NCI-H2107 treated with DMSO at 0.1 percent for 48 hours (cell line): ENCODE measurements around the gene SERPINA1.

ENCODE experiments used
- DNase-seq: peaks from one replicate; lab custom pipeline; 2025; ENCODE audit not compliant: unreplicated experiment; lab: John Stamatoyannopoulos, UW

Gene SERPINA1

DNA sequence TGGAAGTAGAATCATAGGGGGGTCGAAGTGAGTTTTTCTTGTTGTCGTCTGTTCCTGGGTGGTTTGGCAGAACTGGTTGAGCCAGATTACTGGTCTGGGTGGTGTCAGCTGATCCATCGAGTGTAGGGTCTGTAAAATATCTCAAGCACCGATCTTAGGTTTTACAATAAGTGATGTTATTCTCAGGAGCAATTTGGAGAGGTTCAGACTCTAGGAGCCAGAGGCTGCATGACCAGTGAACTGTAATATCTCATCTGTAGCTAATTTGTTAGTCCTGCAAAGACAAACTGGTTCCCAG is 9.7 kb upstream of the SERPINA1 start:
- no peak for DNase-seq

- no peak for DNase-seq
These were observed 9.1 kb upstream of the SERPINA1 start for GRCh38 chr14:94397289-94398181.

GRCh38 chr14:94396628-94397225 is 8.3 kb upstream of the SERPINA1 start:
- DNase-seq, result no peak

DNA sequence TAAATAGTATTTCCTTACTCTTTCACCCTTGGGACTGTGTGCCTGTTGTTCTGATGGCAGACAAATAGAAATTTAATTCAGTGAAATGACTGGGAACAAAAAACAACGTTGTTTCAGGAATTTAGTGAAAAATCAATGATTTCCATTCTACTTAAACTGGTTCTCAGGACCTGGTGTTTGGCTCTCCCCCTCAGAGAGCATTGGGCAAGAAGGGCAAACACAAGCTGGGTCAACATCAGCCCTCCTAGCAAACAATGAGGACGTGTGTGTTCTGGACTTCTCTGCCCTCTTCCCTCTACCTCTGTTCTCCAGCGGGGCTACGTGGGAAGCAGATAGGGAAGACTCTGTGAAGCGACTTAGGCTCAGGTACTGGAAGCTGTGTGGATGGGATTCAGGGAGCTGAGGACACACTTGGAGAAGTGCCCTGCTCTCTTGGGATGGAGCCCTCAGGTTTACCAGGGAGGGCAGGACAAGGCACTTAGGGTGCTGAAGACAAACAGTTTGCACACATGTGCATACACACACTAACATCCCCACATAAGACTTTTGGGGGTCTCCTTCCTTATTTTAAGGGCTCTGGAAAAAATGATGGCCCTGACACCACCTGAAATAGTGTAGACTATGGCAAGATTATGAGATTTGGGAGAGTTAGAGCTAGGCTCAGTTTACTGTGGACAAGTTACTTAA is 7.6 kb upstream of the SERPINA1 start:
- DNase-seq, result no peak

DNA sequence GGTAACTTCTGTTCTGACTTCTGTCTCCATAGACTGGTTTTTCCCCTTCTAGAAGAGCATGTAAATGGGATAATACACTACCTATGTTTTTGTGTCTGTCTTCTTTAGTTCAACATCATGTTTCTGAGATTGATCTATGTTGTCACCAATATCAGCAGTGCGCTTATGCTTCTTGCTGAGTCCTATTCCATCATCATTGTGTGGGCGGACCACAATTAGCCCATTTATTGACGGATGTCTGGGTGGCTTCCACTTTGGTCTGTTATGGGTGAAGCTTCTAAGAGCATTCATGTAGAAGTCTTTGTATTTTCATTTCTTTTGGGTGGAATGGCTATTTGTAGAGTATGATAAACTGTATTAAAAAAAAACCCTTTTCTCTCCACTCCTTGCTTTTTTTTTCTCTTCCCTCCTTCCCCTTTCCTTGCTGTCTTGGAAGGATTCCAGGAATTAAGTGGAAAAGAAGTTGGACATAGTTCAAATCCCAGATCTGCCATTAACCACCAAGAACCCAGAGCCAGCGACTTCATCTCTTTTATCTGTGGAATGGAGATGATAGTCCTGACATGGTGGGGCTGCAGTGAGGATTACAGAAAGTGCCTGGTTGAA is 7.0 kb upstream of the SERPINA1 start:
- no peak for DNase-seq

GRCh38 chr14:94394581-94395207 is 6.3 kb upstream of the SERPINA1 start:
- DNase-seq, result no peak

- DNase-seq, result no peak
These were observed 5.7 kb upstream of the SERPINA1 start for GRCh38 chr14:94394025-94394493.

GRCh38 chr14:94393474-94393873 is 5.1 kb upstream of the SERPINA1 start:
- no peak for DNase-seq

GRCh38 chr14:94392510-94392935 is 4.1 kb upstream of the SERPINA1 start:
- no peak for DNase-seq

DNA sequence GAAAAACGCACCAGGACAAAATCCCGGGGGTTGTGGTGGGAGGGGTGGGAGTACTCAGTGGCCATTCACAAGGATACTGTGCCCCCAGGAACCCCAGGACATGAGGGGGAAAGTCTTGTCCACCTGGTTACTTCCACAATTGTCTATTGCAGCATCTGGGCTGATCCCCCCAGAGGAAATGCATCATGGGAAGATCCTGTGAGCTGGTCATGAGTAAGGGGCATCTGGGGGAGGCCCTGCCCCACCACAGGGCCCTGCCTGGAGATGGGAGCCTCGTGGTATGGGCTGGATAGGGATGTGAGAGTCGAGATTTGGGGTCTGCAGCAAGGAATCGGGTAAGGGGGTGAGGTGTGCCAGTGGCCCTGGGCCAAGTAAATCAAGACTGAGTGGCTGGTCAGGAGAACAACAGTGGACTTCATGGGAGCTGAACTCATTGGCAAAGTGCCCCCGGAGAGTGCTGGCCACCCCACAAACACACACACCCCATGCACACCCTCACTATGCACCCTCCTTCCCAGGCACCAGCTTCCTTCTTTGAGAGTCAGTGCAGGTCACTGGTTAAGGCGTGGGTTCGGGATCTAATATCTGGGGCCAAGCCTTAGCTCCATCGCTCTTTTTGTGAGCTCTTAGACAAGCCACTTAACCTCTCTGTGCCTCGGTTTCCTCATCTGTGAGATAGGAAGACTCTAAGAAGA is 3.0 kb upstream of the SERPINA1 start:
- DNase-seq, result no peak

GRCh38 chr14:94390372-94391086 is 2.1 kb upstream of the SERPINA1 start:
- DNase-seq, result no peak

DNA sequence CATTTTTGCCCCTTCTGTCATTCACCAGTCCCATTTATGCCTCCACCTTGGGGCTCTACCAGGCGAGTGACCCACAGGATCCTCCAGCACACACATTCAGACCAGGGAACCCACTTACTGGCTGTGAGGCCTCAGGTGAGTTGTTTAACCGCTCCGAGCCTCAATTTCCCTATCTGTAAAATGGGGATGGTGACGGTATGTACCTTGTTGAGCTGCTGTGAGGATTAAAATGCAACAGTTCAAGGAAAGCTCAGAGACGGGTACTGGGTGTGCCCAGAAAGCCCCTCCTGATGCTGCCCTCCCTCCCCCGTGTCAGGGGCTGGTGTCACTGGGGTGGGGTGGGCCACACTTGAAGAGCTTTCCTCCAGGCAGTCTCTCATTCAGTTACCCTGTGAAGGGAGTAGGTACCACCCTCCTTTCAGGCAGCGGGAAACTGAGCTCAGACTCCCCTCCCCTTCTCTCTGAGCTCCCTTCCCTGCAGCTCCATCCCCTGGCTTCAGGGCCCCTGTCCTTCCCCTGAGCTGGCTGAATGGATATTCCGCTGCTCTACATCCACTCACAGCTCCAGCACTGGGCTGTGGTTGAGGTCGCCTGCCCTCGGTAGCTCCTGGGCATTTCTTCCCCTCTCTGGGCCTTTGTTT is 1.4 kb upstream of the SERPINA1 start:
- DNase-seq, result no peak

- DNase-seq, result no peak
These were observed 685 bp upstream of the SERPINA1 start for GRCh38 chr14:94389104-94389469.

DNA sequence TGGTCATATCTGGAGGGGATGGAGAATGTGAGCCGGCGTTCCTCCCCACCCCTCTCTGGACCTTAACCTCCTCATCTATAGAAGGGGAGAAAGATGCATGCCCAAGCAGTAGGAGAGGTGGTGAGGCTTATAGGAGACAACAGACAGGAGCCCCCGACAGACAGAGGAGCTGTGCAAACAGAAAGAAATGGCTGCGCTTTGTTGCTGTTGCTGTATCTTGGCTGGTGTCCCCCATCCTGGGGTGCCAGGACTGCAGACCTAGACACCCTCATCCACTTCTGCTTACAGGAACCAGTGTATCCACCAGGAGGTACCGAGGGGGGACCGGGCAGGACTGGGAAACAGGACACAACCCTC is 397 bp downstream of the SERPINA1 start:
- no peak for DNase-seq

DNA sequence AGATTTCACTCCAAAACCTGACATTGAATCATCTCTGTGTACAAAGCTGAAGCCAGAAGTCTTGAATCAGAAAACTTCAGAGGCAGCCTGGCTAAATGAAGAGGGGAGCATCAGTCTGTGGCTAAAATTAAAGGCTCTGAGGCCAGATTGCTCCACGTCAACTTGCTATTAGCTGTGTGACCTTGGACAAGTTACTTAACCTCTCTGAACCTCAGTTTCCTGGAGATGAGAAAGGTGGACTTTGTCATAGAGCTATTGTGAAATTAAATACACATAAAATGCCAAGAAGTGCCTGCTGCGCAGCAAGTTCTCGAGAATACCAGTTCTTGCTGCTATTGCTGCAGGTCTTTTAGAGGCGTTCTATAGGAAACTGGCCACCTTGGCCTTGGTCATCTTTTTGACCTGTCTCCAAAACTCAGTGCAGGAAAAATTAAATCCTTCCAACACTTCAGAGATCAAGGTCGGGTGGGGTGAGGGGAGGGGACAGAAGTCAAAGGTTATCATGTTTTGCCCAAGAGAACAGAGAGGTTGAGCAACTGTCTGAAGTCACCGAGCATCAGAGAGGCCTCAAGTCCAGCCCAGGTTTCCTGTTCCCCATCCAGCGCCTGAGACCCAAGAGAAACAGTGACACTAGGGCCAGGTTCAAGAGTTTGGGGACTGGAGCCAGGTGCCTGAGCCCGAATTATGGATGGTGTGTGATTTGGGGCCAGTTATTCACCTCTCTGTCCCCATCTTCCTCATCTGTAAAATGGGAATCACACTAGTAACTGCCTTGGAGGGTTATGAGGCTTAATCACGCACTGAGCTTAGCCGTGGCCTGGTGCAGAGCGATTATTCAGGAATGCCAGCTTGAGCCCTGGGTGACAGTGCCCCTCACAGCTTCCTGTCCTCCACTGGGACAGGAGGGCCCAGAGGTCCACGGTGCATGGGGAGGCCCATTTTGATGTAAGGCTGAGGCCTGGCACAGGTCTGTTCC is 1.1 kb downstream of the SERPINA1 start:
- DNase-seq, result no peak

DNA sequence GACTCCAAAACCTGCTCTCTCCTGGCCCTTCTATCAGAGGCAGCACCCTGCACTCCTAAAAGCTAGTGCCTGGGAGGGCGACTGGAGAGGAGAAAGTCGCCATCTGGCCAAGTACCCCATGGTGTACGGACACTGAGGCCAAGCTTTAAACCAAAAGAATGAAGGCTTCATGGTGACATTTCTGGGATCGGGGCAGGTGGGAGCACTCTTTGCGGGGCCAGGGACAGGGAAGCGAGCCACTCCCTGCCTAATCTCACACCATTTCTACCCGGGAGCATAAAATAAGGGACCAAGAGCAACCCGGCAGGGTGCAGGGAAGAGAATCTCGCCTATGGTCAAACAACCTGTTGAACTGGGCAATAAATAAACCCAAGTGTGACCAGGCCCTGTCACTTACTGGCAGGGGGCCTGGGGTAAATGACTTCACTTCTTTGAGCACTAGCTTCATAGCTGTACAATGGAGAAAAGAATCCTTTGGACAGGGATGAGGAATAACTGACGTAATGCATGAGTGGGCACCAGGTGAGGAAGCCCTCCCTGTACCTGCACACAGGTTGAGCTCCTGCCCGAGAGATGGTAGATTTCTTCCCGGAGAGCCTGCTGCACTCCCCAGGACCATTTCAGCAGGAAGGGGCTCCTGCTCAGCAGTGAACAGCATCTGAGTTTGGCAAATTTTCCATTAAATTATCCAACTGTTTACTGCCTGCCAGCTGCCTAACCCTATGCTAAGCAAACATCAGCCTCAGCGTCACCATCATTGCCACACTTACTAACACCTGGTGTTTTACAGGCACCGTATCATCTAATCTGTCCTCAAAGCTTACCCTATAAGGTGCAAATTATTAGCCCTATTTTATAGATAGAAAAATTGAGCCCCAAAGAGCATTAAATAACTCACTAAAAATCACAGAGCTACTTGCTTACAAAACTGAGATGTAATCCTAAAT is 2.0 kb downstream of the SERPINA1 start:
- no peak for DNase-seq

DNA sequence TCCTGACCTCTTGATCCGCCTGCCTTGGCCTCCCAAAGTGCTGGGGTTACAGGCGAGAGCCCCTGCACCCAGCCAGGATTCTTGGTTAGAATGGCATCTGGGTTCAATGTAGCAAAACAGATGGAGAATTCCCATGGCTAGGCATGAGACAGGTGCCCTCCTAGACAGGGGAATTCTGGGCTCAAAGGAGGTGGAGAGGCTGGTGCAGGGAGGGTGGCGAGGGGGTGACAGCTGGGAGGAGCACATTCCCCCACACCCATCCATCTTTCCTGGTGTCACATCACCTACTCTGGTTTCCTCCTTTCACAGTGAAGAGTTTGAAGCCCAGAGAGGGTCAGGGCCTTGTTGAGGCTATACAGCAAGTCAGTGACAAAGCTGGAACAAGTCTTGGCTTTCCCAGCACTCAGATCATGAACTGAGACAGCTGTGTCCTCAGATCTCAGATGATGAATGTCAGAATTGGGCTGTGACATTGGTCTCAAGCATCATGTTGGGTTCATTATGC is 2.8 kb downstream of the SERPINA1 start:
- DNase-seq, result no peak
